Uterus (tissue), 4 donors: ENCODE results near the gene DNAH10. TPM values are rescaled to one million over a fixed set of nuclear protein-coding genes. Genes with fewer than 3 reads are reported as not detected.

Source experiments
- DNase-seq, 2 donors: peaks; one replicate each; pipeline ENCODE4 v3.0.0-alpha.2; 2019 to 2020
- H3K27ac ChIP-seq, 2 donors: fragments of 200-600 bp; sonication (generic); 1 replicate in 1 of 2; 2 replicates in 1 of 2; pipeline ENCODE4 v1.5.1; 2016 to 2018
- H3K27me3 ChIP-seq, 2 donors: fragments of 200-600 bp; sonication (generic); one replicate each; pipeline ENCODE4 v1.5.1; 2018 to 2019; ENCODE audit warnings: control low read depth in 1 of 2
- H3K36me3 ChIP-seq, 2 donors: fragments of 200-600 bp; sonication (generic); one replicate each; pipeline ENCODE4 v1.5.1; 2019; ENCODE audit warnings: control low read depth in 1 of 2
- H3K4me1 ChIP-seq, 2 donors: fragments of 200-600 bp; sonication (generic); one replicate each; pipeline ENCODE4 v1.5.1; 2018 to 2019; ENCODE audit warnings: control low read depth in 1 of 2
- H3K4me3 ChIP-seq, 2 donors: fragments of 200-600 bp; sonication (generic); 1 replicate in 1 of 2; 2 replicates in 1 of 2; pipeline ENCODE4 v1.5.1; 2018 to 2019; ENCODE audit warnings: mild to moderate bottlenecking in 1 of 2
- H3K9me3 ChIP-seq, 2 donors: fragments of 200-600 bp; sonication (generic); one replicate each; pipeline ENCODE4 v1.5.1; 2019; ENCODE audit warnings: control low read depth in 1 of 2
- CTCF ChIP-seq, 4 experiments: fragments of 200-600 bp in 2 of 4; fragments of 450-650 bp in 2 of 4; sonication (generic) in 2 of 4; IDR thresholded peaks; one replicate each; pipeline ENCODE4 v1.5.1; 2016 to 2019; ENCODE audit warnings: antibody characterized with exemption in 4 of 4, mild to moderate bottlenecking in 2 of 4, moderate library complexity in 1 of 4
- POLR2A ChIP-seq, 2 donors: fragments of 450-650 bp; IDR thresholded peaks; one replicate each; pipeline ENCODE4 v1.6.1; 2016; ENCODE audit warnings: antibody characterized with exemption in 2 of 2, mild to moderate bottlenecking in 1 of 2, moderate library complexity in 1 of 2
- intact Hi-C: fragments of 100-400 bp; cut with DNase I; formaldehyde crosslinking; loops from one replicate; pipeline ENCODE4 v1.15.1; 2023; ENCODE audit warnings: low total_unique reads
- total RNA-seq, 4 donors: library from RNA; depleted of rRNA in 3 of 4; stranded (reverse); fragments of >200 nt in 3 of 4; gene quantifications; one replicate each; pipeline versions ENCODE4 v1.1.0 to v1.2.4, GENCODE V29; 2014 to 2023
- donor health status: DM: yes; HTN: yes; CAD: no.

The DNAH10 gene
- total RNA-seq, 4 donors from 2014 or later, result under 0.01 to 3.9 (median 1.1) TPM

- intact Hi-C loops, result no loop called here
- no peaks in the 10 kb centered on the region for H3K27me3 ChIP-seq
Measured at GRCh38 chr12:123950476-123951349, 188.6 kb downstream of the DNAH10 start.

GRCh38 chr12:123951467-123951866 is 189.4 kb downstream of the DNAH10 start:
- no peak overlapping the region for H3K27ac ChIP-seq

More at GRCh38 chr12:123950476-123951349, 188.6 kb downstream of the DNAH10 start:
- Histone ChIP-seq H3K9me3 (no peaks in the 10 kb centered on the region), H3K4me3 (no peak overlapping the region), H3K4me1 (no peaks in the 10 kb centered on the region), H3K27ac (no peak overlapping the region), H3K36me3 (no peaks in the 10 kb centered on the region)
- no peak for DNase-seq
- no peak for TF ChIP-seq POLR2A (IDR thresholded peaks at IDR 0.05)
- TF ChIP-seq CTCF (IDR thresholded peaks at IDR 0.05), result no peak

DNA sequence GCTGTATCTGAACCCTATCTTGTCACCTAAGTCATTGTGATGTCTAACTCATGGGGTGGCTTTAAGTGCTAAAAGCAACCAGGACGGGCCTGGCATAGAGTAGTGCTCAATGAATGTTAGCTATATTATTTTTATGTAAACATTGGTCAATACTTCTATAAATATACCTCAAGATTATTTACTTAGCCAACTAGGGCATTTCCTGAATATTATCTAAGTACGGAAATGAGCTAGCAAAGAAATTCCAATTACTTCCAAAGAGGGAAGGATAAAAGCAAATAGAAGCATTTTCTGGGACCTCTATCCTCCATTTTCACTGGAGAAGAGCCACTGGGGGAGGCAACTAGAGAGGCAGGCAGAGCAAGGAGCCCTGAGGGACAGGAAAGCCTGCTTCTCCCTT is 189.9 kb downstream of the DNAH10 start:
- intact Hi-C loops, result no loop called here
- H3K27me3 ChIP-seq, result no peaks in the 10 kb centered on the region
- H3K27ac ChIP-seq, result no peak overlapping the region
- H3K9me3 ChIP-seq, result no peaks in the 10 kb centered on the region
- no peaks in the 10 kb centered on the region for H3K4me1 ChIP-seq
- no peak for DNase-seq
- TF ChIP-seq CTCF (IDR thresholded peaks at IDR 0.05) (no peak), POLR2A (IDR thresholded peaks at IDR 0.05) (no peak)
- H3K36me3 ChIP-seq, result no peaks in the 10 kb centered on the region
- no peak overlapping the region for H3K4me3 ChIP-seq

More at GRCh38 chr12:123951467-123951866, 189.4 kb downstream of the DNAH10 start:
- TF ChIP-seq CTCF (IDR thresholded peaks at IDR 0.05), result no peak
- no peak for TF ChIP-seq POLR2A (IDR thresholded peaks at IDR 0.05)
- DNase-seq, result no peak
- intact Hi-C loops, result no loop called here
- no peak overlapping the region for H3K4me3 ChIP-seq
- no peaks in the 10 kb centered on the region for H3K27me3 ChIP-seq
- H3K4me1 ChIP-seq, result no peaks in the 10 kb centered on the region
- H3K36me3 ChIP-seq, result no peaks in the 10 kb centered on the region
- H3K9me3 ChIP-seq, result no peaks in the 10 kb centered on the region

GRCh38 chr12:123954647-123955350 is 192.7 kb downstream of the DNAH10 start:
- intact Hi-C loops, result no loop called here
- TF ChIP-seq POLR2A (IDR thresholded peaks at IDR 0.05) (no peak), CTCF (IDR thresholded peaks at IDR 0.05) (no peak)
- Histone ChIP-seq H3K36me3 (no peaks in the 10 kb centered on the region), H3K4me1 (no peaks in the 10 kb centered on the region), H3K9me3 (no peaks in the 10 kb centered on the region), H3K27me3 (no peaks in the 10 kb centered on the region), H3K27ac (no peak overlapping the region), H3K4me3 (no peak overlapping the region)
- no peak for DNase-seq

- TF ChIP-seq CTCF (IDR thresholded peaks at IDR 0.05) (no peak), POLR2A (IDR thresholded peaks at IDR 0.05) (no peak)
- intact Hi-C loops, result no loop called here
- Histone ChIP-seq H3K27ac (no peak overlapping the region), H3K36me3 (no peaks in the 10 kb centered on the region), H3K4me1 (no peaks in the 10 kb centered on the region), H3K27me3 (no peaks in the 10 kb centered on the region), H3K9me3 (no peaks in the 10 kb centered on the region), H3K4me3 (no peak overlapping the region)
- DNase-seq, result no peak
Measured at GRCh38 chr12:123956249-123956648, 194.1 kb downstream of the DNAH10 start.
